Lower lobe of right lung (tissue), 2 donors: ENCODE measurements around the gene SLC5A8. TPM values are rescaled to one million over a fixed set of nuclear protein-coding genes. Genes with fewer than 3 reads are reported as not detected.

Experiments used
- ATAC-seq, 2 donors: fragments of 200-7000 bp; cut with Tn5 transposase; one replicate each; pipeline ENCODE4 v1.9.1; 2020 to 2022; ENCODE audit warnings: mild to moderate bottlenecking in 2 of 2, moderate library complexity in 2 of 2
- DNase-seq: peaks from one replicate; pipeline ENCODE4 v3.0.0-alpha.2; 2020
- H3K27ac ChIP-seq: fragments of 200-600 bp; one replicate; pipeline ENCODE4 v1.8.0; 2022
- H3K27me3 ChIP-seq: fragments of 200-600 bp; one replicate; pipeline ENCODE4 v1.8.0; 2022; ENCODE audit warnings: low read depth
- H3K36me3 ChIP-seq: fragments of 200-600 bp; one replicate; pipeline ENCODE4 v1.8.0; 2022; ENCODE audit warnings: mild to moderate bottlenecking
- H3K4me1 ChIP-seq: fragments of 200-600 bp; one replicate; pipeline ENCODE4 v1.8.0; 2022
- H3K4me3 ChIP-seq: fragments of 200-600 bp; one replicate; pipeline ENCODE4 v1.8.0; 2022; ENCODE audit warnings: mild to moderate bottlenecking
- H3K9me3 ChIP-seq: fragments of 200-600 bp; one replicate; pipeline ENCODE4 v1.8.0; 2022
- intact Hi-C: fragments of 100-400 bp; cut with DNase I; formaldehyde crosslinking; loops from one replicate; pipeline ENCODE4 v1.11.0; 2022
- total RNA-seq: library from RNA; stranded (reverse); fragmentation: NEBNext Ultra II Directional; extraction: Animal tissue kit (Norgen Biotek cat#: 25700); gene quantifications from one replicate; pipeline ENCODE4 v1.2.1, GENCODE V29; 2021
- TF ChIP-seq, protein P1 (sequence below): fragments of 200-600 bp; IDR thresholded peaks from one replicate; pipeline ENCODE4 v1.8.0; 2022; ENCODE audit warnings: antibody characterized with exemption, mild to moderate bottlenecking
- donor health status: DM: no; HTN: yes; CAD: no; lungs with severe emphysema.

SLC5A8 gene
- total RNA-seq, 1 donor from 2014 or later, result 1.3 TPM

DNA sequence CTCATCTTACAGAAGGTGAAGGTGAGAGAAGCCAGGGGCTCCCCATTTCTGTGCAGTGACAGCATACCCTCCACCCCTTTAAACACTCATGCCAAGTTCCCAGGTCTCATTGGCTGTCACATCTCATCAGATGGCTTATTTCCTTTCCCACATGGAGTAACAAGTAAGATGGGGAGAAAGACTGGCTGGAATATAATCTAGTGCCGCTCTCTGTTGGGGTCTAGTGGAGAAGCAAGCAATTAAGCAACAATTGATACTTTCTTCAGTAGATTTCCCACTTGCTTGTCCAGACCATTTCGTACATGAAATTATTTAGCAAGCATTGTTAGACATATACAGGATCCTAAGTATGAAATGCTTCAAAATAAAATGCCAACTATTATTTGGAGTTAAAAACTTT, 92.2 kb downstream of the SLC5A8 start:
- intact Hi-C loops, result no loop called here
- DNase-seq (no peak), ATAC-seq (no peak)
- TF ChIP-seq, protein P1, sequence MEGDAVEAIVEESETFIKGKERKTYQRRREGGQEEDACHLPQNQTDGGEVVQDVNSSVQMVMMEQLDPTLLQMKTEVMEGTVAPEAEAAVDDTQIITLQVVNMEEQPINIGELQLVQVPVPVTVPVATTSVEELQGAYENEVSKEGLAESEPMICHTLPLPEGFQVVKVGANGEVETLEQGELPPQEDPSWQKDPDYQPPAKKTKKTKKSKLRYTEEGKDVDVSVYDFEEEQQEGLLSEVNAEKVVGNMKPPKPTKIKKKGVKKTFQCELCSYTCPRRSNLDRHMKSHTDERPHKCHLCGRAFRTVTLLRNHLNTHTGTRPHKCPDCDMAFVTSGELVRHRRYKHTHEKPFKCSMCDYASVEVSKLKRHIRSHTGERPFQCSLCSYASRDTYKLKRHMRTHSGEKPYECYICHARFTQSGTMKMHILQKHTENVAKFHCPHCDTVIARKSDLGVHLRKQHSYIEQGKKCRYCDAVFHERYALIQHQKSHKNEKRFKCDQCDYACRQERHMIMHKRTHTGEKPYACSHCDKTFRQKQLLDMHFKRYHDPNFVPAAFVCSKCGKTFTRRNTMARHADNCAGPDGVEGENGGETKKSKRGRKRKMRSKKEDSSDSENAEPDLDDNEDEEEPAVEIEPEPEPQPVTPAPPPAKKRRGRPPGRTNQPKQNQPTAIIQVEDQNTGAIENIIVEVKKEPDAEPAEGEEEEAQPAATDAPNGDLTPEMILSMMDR, result no peak
- Histone ChIP-seq H3K4me1 (no peaks in the 10 kb centered on the region), H3K9me3 (no peaks in the 10 kb centered on the region), H3K4me3 (no peak overlapping the region), H3K27ac (no peak overlapping the region), H3K36me3 (no peaks in the 10 kb centered on the region), H3K27me3 (no peaks in the 10 kb centered on the region)

DNA sequence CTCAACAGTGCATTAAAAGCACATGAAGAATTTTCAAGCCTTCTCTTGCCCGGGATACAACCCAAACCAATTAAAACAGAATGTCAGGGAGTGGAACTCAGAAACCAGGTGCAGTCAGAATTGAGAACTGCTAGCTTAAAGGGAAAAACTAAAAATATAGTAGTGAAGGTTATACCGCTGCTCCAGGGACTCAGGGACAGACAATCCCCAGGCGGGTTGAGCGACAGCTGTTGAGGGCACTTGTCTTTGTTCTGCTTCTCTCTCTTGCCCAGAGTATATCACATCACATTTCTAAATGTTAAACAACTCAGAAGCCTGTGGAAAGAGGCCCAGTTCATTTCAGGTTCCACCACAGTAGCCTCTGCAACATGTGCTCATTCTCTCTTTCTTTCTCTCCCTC, 93.1 kb downstream of the SLC5A8 start:
- Histone ChIP-seq H3K27me3 (no peaks in the 10 kb centered on the region), H3K9me3 (no peaks in the 10 kb centered on the region), H3K4me3 (no peak overlapping the region), H3K36me3 (no peaks in the 10 kb centered on the region), H3K4me1 (no peaks in the 10 kb centered on the region), H3K27ac (no peak overlapping the region)
- no peak for DNase-seq
- ATAC-seq, result no peak
- TF ChIP-seq, protein P1, result no peak
- intact Hi-C loops, result no loop called here

DNA sequence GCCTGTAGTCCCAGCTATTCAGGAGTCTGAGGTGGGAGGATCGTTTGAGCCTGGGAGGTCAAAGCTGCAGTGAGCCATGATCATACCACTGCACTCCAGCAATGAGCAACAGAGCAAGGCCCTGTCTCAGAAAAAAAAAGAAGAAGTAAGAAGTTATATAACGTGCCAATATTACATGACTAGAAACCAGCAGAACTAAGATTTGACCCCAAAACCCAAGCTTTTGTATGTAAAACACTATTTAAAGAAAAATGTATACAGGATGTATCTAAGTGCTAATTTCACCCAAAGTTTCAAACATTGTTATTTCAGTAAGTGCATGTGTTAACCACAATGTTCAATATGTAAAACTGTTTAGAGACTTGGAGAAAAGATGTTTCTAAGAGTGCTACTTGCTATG, 94.7 kb downstream of the SLC5A8 start:
- Histone ChIP-seq H3K4me3 (no peak overlapping the region), H3K9me3 (no peaks in the 10 kb centered on the region), H3K36me3 (no peaks in the 10 kb centered on the region), H3K27ac (no peak overlapping the region), H3K27me3 (no peaks in the 10 kb centered on the region), H3K4me1 (no peaks in the 10 kb centered on the region)
- TF ChIP-seq, protein P1, result no peak
- DNase-seq, result no peak
- intact Hi-C loops, result no loop called here
- ATAC-seq, result no peak

DNA sequence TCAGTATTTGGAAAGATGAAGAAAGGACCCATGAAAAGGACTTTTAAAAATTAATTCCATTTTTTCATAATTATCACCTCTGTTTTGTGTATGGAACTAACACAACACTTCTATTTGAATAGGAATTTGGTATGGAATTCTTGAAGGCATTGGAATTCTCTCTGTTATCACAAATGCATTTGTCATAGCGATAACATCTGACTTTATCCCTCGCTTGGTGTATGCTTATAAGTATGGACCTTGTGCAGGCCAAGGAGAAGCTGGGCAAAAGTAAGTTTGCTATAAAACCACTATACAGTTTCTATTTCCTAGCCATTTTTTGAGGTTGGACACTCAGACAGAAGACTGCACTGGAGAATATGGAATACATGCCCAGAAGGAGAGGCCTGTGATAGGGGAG, 98.6 kb downstream of the SLC5A8 start:
- H3K4me3 ChIP-seq, result no peak overlapping the region
- H3K4me1 ChIP-seq, result no peaks in the 10 kb centered on the region
- no peaks in the 10 kb centered on the region for H3K9me3 ChIP-seq
- no peaks in the 10 kb centered on the region for H3K36me3 ChIP-seq
- DNase-seq (no peak), ATAC-seq (no peak)
- intact Hi-C loops, result no loop called here
- TF ChIP-seq, protein P1, result no peak
- no peak overlapping the region for H3K27ac ChIP-seq
- no peaks in the 10 kb centered on the region for H3K27me3 ChIP-seq

DNA sequence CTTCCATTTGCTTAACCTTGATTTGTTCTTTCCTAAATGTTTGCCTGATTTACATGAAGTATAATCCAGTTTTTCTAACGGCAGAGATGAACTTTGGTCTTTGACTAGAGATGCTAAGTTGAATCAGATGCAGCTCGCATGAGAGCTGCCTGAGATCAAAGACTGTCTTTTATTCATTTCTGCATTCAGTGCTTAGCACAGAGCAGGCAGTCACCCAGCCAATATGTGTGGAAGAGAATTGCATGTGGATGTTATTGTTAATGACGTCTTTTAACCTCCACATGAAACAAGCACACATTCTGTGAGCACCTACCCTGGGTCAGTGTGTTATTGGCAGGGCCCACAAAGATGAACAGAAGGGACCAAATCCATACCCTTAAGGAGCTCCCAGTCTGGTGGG, 99.2 kb downstream of the SLC5A8 start:
- TF ChIP-seq, protein P1, result no peak
- DNase-seq, result no peak
- Histone ChIP-seq H3K27ac (no peak overlapping the region), H3K36me3 (no peaks in the 10 kb centered on the region), H3K4me1 (no peaks in the 10 kb centered on the region), H3K27me3 (no peaks in the 10 kb centered on the region), H3K9me3 (no peaks in the 10 kb centered on the region), H3K4me3 (no peak overlapping the region)
- intact Hi-C loops, result no loop called here
- ATAC-seq, result no peak

DNA sequence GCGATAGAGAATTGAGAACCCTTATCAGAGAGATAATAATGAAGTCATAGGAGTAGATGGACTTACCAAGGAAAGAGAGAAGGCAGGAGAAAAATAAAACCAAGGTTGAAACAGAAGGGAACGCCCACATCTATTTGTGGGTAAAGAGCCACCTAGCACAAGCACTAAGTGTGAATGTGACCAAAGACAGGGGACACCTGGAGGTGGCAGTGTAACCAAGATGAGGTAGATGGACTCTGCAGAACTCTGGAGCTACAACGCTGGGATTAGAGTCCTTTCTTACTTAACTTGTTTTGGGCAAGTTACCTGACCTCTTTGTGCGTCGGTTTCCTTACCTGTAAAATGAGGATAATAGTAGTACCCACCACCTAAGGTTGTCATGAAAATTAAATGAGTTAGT, 101.9 kb downstream of the SLC5A8 start:
- ATAC-seq, result no peak

More for the DNA sequence above, 101.9 kb downstream of the SLC5A8 start:
- TF ChIP-seq, protein P1, result no peak
- Histone ChIP-seq H3K4me3 (no peak overlapping the region), H3K27me3 (no peaks in the 10 kb centered on the region), H3K36me3 (no peaks in the 10 kb centered on the region), H3K9me3 (no peaks in the 10 kb centered on the region), H3K4me1 (no peaks in the 10 kb centered on the region), H3K27ac (no peak overlapping the region)
- intact Hi-C loops, result no loop called here
- DNase-seq, result no peak
